ENCODE data around the gene BACE2. TPM values are rescaled to one million over a fixed set of nuclear protein-coding genes. Genes with fewer than 3 reads are reported as not detected.
A peak's percentile ranks its signal among the peaks of the same experiment; 100 is the strongest.

The BACE2 gene
- total and polyA plus RNA-seq, 2 donors (not counting 3 experiments of a cell fraction or from before 2014, with no cell fraction given), result 113 to 184 TPM

- TF ChIP-seq GATA2 (IDR thresholded peaks at IDR 0.05; ENCODE audit: insufficient read depth, insufficient read length, low read depth, low read length) (no peak), EZH2 (IDR thresholded peaks at IDR 0.05; ENCODE audit: borderline replicate concordance, low read depth, low read length, severe bottlenecking) (peak; percentile 16)
- intact Hi-C loops (cut with micrococcal nuclease), result no loop called here
Measured at GRCh38 chr21:41316200-41317062, 148.5 kb downstream of the BACE2 start, which contains the start of gene FAM3B. FAM3B (plus strand) TSS chr21:41316801; CDS start chr21:41316880, 79 bp downstream.

GRCh38 chr21:41317063-41317392 is 149.1 kb downstream of the BACE2 start:
- FAIRE-seq, result no peak
- Histone ChIP-seq H3K9me1 (replicated peaks; ENCODE audit: control insufficient read depth, extremely low read depth, insufficient read depth, low read length) (no peaks in the 10 kb centered on the region), H3K4me1 (ENCODE audit: control insufficient read depth, extremely low read depth, insufficient read depth, low read length) (no peaks in the 10 kb centered on the region), H3K27me3 (ENCODE audit: control insufficient read depth in 2 of 2, insufficient read depth in 2 of 2, low read length in 2 of 2) (peaks cover 13 to 29% of the 10 kb centered on the region in 2 experiments), H2AFZ (ENCODE audit: low read depth, low read length) (no peak overlapping the region), H3K4me3 (replicated peaks in 1 of 3; ENCODE audit: insufficient read depth in 1 of 3, low read depth in 1 of 3, low read length in 3 of 3) (no peak overlapping the region), H3K27ac (ENCODE audit: insufficient read depth, low read depth, low read length) (no peak overlapping the region), H3K79me2 (ENCODE audit: control insufficient read depth, insufficient read depth, low read length) (no peaks in the 10 kb centered on the region), H3K4me2 (ENCODE audit: insufficient read depth, low read length) (no peak overlapping the region), H3K9me3 (replicated peaks; ENCODE audit: control insufficient read depth, insufficient read depth, low read length) (no peaks in the 10 kb centered on the region), H4K20me1 (replicated peaks; ENCODE audit: control insufficient read depth, extremely low read depth, insufficient read depth, low read length) (no peaks in the 10 kb centered on the region), H3K9ac (replicated peaks; ENCODE audit: extremely low read depth, insufficient read depth, low read length) (no peak overlapping the region), H3K36me3 (ENCODE audit: control insufficient read depth in 2 of 2, extremely low read depth in 1 of 2, insufficient read depth in 2 of 2, low read length in 2 of 2) (no peaks in the 10 kb centered on the region)
- TF ChIP-seq EZH2 (IDR thresholded peaks at IDR 0.05; ENCODE audit: borderline replicate concordance, low read depth, low read length, severe bottlenecking) (no peak), POLR2A (IDR thresholded peaks at IDR 0.05; ENCODE audit: low read depth, low read length) (no peak), FOS (IDR thresholded peaks at IDR 0.05; ENCODE audit: borderline replicate concordance, insufficient read depth, low read length) (no peak), MYC (IDR thresholded peaks at IDR 0.05; ENCODE audit: low read depth, low read length) (no peak), JUN (IDR thresholded peaks at IDR 0.05; ENCODE audit: borderline replicate concordance, insufficient read depth, insufficient read length, low read depth) (no peak), CTCF (IDR thresholded peaks at IDR 0.05; ENCODE audit: extremely low read depth in 1 of 2, insufficient read depth in 1 of 2, low read depth in 1 of 2, low read length in 2 of 2) (no peak), POLR2AphosphoS5 (IDR thresholded peaks at IDR 0.05; ENCODE audit: insufficient read depth, low read depth, low read length) (no peak), MAX (IDR thresholded peaks at IDR 0.05; ENCODE audit: insufficient read depth, insufficient read length) (no peak), GATA2 (IDR thresholded peaks at IDR 0.05; ENCODE audit: insufficient read depth, insufficient read length, low read depth, low read length) (no peak)
- DNase-seq (ENCODE audit: low read depth, low spot score), result no peak
- intact Hi-C loops (cut with micrococcal nuclease), result no loop called here
- ChIA-PET CTCF (no interaction called here), POLR2A (no interaction called here)
- dilution Hi-C loops (cut with MboI; ENCODE audit: extremely low pct_ligation_motif_present, low sequenced_read_pairs), result no loop called here
- BruUV-seq (replicated peaks), result no TSS peak

More at GRCh38 chr21:41316200-41317062, 148.5 kb downstream of the BACE2 start, which contains the start of gene FAM3B:
- ChIA-PET POLR2A (interaction anchor here (0.6 kb wide), 1 partner anchor 113 kb away, joined by 7 read pairs; no protein-coding TSS in a partner anchor), CTCF (interaction anchor here (1.1 kb wide), 1 partner anchor 9 kb away, joined by 3 read pairs; no protein-coding TSS in a partner anchor)
- no peak for DNase-seq (ENCODE audit: low read depth, low spot score)
- Histone ChIP-seq H3K4me2 (ENCODE audit: insufficient read depth, low read length) (no peak within 1 kb of the TSS), H3K9me1 (replicated peaks; ENCODE audit: control insufficient read depth, extremely low read depth, insufficient read depth, low read length) (no peaks in the 10 kb centered on the region), H2AFZ (ENCODE audit: low read depth, low read length) (no peak within 1 kb of the TSS), H3K27me3 (ENCODE audit: control insufficient read depth in 2 of 2, insufficient read depth in 2 of 2, low read length in 2 of 2) (peaks cover 13 to 29% of the 10 kb centered on the region in 2 experiments), H3K79me2 (ENCODE audit: control insufficient read depth, insufficient read depth, low read length) (no peaks in the 10 kb centered on the region), H4K20me1 (replicated peaks; ENCODE audit: control insufficient read depth, extremely low read depth, insufficient read depth, low read length) (no peaks in the 10 kb centered on the region), H3K9me3 (replicated peaks; ENCODE audit: control insufficient read depth, insufficient read depth, low read length) (no peaks in the 10 kb centered on the region), H3K4me1 (ENCODE audit: control insufficient read depth, extremely low read depth, insufficient read depth, low read length) (no peaks in the 10 kb centered on the region), H3K27ac (ENCODE audit: insufficient read depth, low read depth, low read length) (no peak within 1 kb of the TSS), H3K4me3 (replicated peaks in 1 of 3; ENCODE audit: insufficient read depth in 1 of 3, low read depth in 1 of 3, low read length in 3 of 3) (no peak within 1 kb of the TSS), H3K36me3 (ENCODE audit: control insufficient read depth in 2 of 2, extremely low read depth in 1 of 2, insufficient read depth in 2 of 2, low read length in 2 of 2) (no peaks in the 10 kb centered on the region), H3K9ac (replicated peaks; ENCODE audit: extremely low read depth, insufficient read depth, low read length) (no peak within 1 kb of the TSS)
- dilution Hi-C loops (cut with MboI; ENCODE audit: extremely low pct_ligation_motif_present, low sequenced_read_pairs), result no loop called here
- no TSS peak for BruUV-seq (replicated peaks)
- FAIRE-seq, result no peak
